Right lobe of liver (tissue), 6 donors: ENCODE results near the gene ZNF433. TPM values are rescaled to one million over a fixed set of nuclear protein-coding genes. Genes with fewer than 3 reads are reported as not detected.
"Not testable (repeated sequence)": the region's sequence is repeated elsewhere in the genome, so short reads cannot be mapped to it uniquely, and the experiment has no call there.

Experiments
- ATAC-seq, 4 donors: fragments of 200-7000 bp; cut with Tn5 transposase; one replicate each; pipeline ENCODE4 v1.9.1; 2020; ENCODE audit warnings: mild to moderate bottlenecking in 4 of 4, moderate library complexity in 4 of 4
- DNase-seq, 3 donors: peaks; one replicate each; pipeline ENCODE4 v3.0.0-alpha.2; 2020
- H3K27ac ChIP-seq, 3 donors: fragments of 200-600 bp; one replicate each; pipeline ENCODE4 v1.8.0; 2022
- H3K27me3 ChIP-seq, 2 donors: fragments of 200-600 bp; one replicate each; pipeline ENCODE4 v1.8.0; 2022
- H3K36me3 ChIP-seq, 4 donors: fragments of 200-600 bp; sonication (generic) in 1 of 4; one replicate each; pipeline versions ENCODE4 v1.5.1 to v1.8.0; 2017 to 2022; ENCODE audit warnings: control low read depth in 1 of 4
- H3K4me1 ChIP-seq, 4 donors: fragments of 200-600 bp; sonication (generic) in 1 of 4; one replicate each; pipeline versions ENCODE4 v1.5.1 to v1.8.0; 2017 to 2022; ENCODE audit warnings: control low read depth in 1 of 4
- H3K4me3 ChIP-seq, 3 donors: fragments of 200-600 bp; one replicate each; pipeline ENCODE4 v1.8.0; 2022
- H3K9me3 ChIP-seq, 4 donors: fragments of 200-600 bp; sonication (generic) in 1 of 4; one replicate each; pipeline versions ENCODE4 v1.5.1 to v1.8.0; 2017 to 2022; ENCODE audit warnings: control low read depth in 1 of 4
- POLR2A ChIP-seq: fragments of 450-650 bp; IDR thresholded peaks from one replicate; pipeline ENCODE4 v1.6.1; 2017; ENCODE audit warnings: antibody characterized with exemption, mild to moderate bottlenecking
- WGBS: methylation state at CpG from one replicate; pipeline ENCODE4 v1.1.6; 2018; ENCODE audit warnings: low coverage, low lambda C conversion rate; ENCODE audit not compliant: insufficient coverage; ENCODE audit errors: missing lambda C conversion rate; 5-methylcytosine and 5-hydroxymethylcytosine counted together
- intact Hi-C, 2 donors: fragments of 100-400 bp; cut with DNase I; formaldehyde crosslinking; loops; one replicate each; pipeline versions ENCODE4 v1.11.2 to v1.14.1; 2022
- long read RNA-seq: library from polyadenylated mRNA; unstranded; transcript quantifications from one replicate; pipeline ENCODE4 v2.0.0, GENCODE V29; 2019
- total RNA-seq, 6 experiments: library from RNA; depleted of rRNA in 2 of 6; stranded (reverse); fragments of >200 nt in 2 of 6; fragmentation: NEBNext Ultra II Directional in 3 of 6; extraction: Animal tissue kit (Norgen Biotek cat#: 25700) in 3 of 6; gene quantifications; one replicate each; pipeline versions ENCODE4 v1.1.0 to v1.2.4, GENCODE V29; 2016 to 2023
- TF ChIP-seq, protein P1 (sequence below), 4 donors: fragments of 200-600 bp in 3 of 4; fragments of 450-650 bp in 1 of 4; IDR thresholded peaks; one replicate each; pipeline versions ENCODE4 v1.5.1 to v1.8.0; 2016 to 2022; ENCODE audit warnings: antibody characterized with exemption in 4 of 4, mild to moderate bottlenecking in 2 of 4
- donor health status: DM: no; HTN: yes; CAD: no.
- donor health status: DM: no; HTN: no; CAD: no.
- donor health status: DM: no; HTN: no; CAD: no.
- donor health status: DM: no; HTN: yes; CAD: no.
- donor health status: DM: no; HTN: yes; CAD: no.

ZNF433 gene
- total RNA-seq = 1 to 10 TPM; 1.1 to 7.4 (median 2.5) TPM
- long read RNA-seq, partial matches to known transcripts = 0 of 1 reads
- long read RNA-seq, other reads (novel, unspliced or antisense) = 0 of 1 reads

DNA sequence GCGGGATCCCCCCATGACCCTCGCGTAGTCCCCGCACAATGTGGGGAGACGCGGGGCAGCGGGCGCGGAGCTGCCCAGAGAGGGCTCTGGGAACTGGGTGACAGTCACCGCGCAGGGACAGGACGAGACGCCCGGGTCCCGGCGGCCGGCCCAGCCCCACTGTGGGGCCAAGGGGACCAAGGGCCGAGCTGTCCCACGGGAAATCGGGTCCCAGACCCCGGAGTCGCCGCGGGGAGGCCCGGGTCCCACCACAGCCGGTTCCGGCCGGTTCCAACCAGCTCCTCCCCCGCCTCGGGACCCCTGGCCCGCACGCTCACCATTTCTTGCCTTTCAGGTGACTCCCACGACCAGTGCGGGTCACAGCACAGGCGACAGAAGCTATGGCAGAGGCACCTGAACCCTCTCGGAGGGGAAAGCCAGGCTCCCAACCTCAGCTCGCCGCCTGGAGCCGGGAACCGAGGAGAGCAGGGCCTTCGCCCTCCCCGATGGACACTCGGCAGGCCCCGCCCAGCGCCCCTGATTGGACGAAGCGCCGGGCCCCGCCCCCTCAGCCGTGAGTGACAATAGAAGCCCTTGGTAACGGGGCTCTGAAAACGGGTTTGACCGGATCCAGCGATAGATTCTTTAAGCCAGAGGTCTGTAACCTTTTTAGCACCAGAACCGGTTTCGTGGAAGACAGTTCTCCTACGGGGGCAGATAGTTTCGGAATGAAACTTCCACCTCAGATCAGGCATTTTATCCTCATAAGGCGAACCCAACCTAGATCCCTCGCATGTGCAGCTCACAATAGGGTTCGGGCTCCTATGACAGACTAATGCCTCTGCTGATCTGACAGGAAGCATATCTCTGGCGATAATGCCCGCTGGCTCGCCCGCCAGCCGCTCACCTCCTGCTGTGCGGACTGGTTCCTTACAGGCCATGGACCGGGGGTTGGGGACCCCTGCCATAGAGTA, at the start of gene ZNF433:
Gene ZNF433 (minus strand): TSS at position 460 of the 953 bp plus-strand sequence. CDS start 140 bp downstream, at position 320.
- Histone ChIP-seq H3K4me3 (peak within 1 kb of the TSS; percentile 68 to 93 (median 87)), H3K36me3 (no peaks in the 10 kb centered on the region), H3K27me3 (no peaks in the 10 kb centered on the region), H3K4me1 (peaks cover 0 to 12% (median 0%) of the 10 kb centered on the region in 4 donors), H3K27ac (peak within 1 kb of the TSS; percentile 70 to 91 (median 88)), H3K9me3 (no peaks in the 10 kb centered on the region)
- DNase-seq (peak; percentile 96), ATAC-seq (peak; percentile 100)
- TF ChIP-seq POLR2A = peak; percentile 65
- TF ChIP-seq, protein P1, sequence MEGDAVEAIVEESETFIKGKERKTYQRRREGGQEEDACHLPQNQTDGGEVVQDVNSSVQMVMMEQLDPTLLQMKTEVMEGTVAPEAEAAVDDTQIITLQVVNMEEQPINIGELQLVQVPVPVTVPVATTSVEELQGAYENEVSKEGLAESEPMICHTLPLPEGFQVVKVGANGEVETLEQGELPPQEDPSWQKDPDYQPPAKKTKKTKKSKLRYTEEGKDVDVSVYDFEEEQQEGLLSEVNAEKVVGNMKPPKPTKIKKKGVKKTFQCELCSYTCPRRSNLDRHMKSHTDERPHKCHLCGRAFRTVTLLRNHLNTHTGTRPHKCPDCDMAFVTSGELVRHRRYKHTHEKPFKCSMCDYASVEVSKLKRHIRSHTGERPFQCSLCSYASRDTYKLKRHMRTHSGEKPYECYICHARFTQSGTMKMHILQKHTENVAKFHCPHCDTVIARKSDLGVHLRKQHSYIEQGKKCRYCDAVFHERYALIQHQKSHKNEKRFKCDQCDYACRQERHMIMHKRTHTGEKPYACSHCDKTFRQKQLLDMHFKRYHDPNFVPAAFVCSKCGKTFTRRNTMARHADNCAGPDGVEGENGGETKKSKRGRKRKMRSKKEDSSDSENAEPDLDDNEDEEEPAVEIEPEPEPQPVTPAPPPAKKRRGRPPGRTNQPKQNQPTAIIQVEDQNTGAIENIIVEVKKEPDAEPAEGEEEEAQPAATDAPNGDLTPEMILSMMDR (IDR thresholded peaks at IDR 0.05) = no peak
- 0% methylated on average over 16 of the region's 68 CpGs for WGBS
- intact Hi-C loops = no loop called here

DNA sequence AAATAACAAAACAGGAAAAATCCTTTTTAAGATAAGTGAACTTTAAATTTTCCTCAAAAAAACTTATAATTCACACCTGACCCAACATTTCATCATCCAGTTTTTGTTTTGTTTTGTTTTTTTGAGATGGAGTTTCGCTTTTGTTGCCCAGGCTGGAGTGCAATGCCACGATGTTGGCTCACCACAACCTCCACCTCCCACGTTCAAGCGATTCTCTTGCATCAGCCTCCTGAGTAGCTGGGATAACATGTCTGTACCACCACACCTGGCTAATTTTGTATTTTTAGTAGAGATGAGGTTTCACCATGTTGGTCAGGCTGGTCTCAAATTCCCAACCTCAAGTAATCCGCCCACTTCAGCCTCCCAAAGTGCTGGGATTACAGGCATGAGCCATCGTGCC, 47.9 kb upstream of the ZNF433 start:
- H3K9me3 ChIP-seq = peaks cover 7 to 41% (median 15%) of the 10 kb centered on the region in 4 donors

DNA sequence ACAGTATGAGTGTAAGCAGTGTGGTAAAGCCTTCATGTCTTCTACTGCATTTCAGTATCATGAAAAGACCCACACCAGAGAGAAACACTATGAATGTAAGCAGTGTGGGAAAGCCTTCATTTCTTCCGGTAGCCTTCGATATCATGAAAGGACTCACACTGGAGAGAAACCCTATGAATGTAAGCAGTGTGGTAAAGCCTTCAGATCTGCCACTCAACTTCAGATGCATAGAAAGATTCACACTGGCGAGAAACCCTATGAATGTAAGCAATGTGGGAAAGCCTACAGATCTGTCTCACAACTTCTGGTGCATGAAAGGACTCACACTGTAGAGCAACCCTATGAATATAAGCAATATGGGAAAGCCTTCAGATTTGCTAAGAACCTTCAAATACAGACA, 41.9 kb upstream of the ZNF433 start:
- ATAC-seq (no peak), DNase-seq (no peak)
- H3K4me3 ChIP-seq = no peak overlapping the region
- no peaks in the 10 kb centered on the region for H3K27me3 ChIP-seq
- intact Hi-C loops = no loop called here
- no peak for TF ChIP-seq POLR2A
- H3K9me3 ChIP-seq = peaks cover 7 to 87% (median 57%) of the 10 kb centered on the region in 4 donors
- H3K27ac ChIP-seq = no peak overlapping the region
- no peaks in the 10 kb centered on the region for H3K4me1 ChIP-seq
- H3K36me3 ChIP-seq = peaks cover 5 to 40% (median 22%) of the 10 kb centered on the region in 4 donors
- WGBS = 93% methylated on average over 3 of the region's 3 CpGs

More for the DNA sequence above, 47.9 kb upstream of the ZNF433 start:
- H3K36me3 ChIP-seq, DNase-seq, H3K27me3 ChIP-seq, H3K4me3 ChIP-seq, intact Hi-C loops, H3K4me1 ChIP-seq, H3K27ac ChIP-seq, ATAC-seq: not testable (repeated sequence)
- WGBS = 93% methylated on average over 6 of the region's 6 CpGs

DNA sequence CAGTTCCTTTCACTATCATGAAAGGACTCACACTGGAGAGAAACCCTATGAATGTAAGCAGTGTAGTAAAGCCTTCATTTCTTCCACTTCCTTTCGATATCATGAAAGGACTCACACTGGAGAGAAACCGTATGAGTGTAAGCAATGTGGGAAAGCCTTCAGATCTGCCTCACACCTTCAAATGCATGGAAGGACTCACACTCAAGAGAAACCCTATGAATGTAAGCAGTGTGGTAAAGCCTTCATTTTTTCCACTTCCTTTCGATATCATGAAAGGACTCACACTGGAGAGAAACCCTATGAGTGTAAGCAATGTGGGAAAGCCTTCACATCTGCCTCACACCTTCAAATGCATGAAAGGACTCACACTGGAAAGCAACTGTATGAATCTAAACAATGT, 40.9 kb upstream of the ZNF433 start:
- H3K27ac ChIP-seq, H3K4me3 ChIP-seq, H3K27me3 ChIP-seq, DNase-seq, H3K4me1 ChIP-seq, intact Hi-C loops, ATAC-seq: not testable (repeated sequence)
- H3K9me3 ChIP-seq = peaks cover 7 to 94% (median 57%) of the 10 kb centered on the region in 4 donors
- H3K36me3 ChIP-seq = peaks cover 5 to 40% (median 22%) of the 10 kb centered on the region in 4 donors
- 94% methylated on average over 3 of the region's 3 CpGs for WGBS

DNA sequence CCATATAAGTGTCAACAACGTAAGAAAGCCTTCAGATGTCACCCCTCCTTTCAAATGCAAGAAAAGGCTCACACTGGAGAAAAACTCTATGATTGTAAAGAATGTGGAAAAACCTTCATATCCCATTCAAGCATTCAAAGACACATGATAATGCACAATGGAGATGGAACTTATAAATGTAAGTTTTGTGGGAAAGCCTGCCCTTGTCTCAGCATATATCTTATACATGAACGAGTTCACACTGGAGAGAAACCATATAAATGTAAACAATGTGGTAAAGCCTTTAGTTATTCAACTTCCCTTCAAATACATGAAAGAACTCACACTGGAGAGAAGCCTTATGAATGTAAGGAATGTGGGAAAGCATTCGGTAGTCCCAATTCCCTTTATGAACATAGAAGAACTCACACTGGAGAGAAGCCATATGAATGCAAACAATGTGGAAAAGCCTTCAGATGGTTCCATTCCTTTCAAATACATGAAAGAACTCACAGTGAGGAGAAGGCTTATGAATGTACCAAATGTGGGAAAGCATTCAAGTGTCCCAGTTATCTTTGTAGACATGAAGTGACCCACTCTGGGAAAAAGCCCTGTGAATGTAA, 40.2 kb upstream of the ZNF433 start:
- 88% methylated on average over 2 of the region's 3 CpGs for WGBS
- peaks cover 5 to 42% (median 22%) of the 10 kb centered on the region in 4 donors for H3K36me3 ChIP-seq
- no peak for TF ChIP-seq POLR2A
- TF ChIP-seq, protein P1 (IDR thresholded peaks at IDR 0.05) = no peak

More for the DNA sequence above, 40.2 kb upstream of the ZNF433 start:
- Histone ChIP-seq H3K27ac (no peak overlapping the region), H3K27me3 (no peaks in the 10 kb centered on the region), H3K4me1 (no peaks in the 10 kb centered on the region), H3K4me3 (no peak overlapping the region), H3K9me3 (peaks cover 7 to 94% (median 56%) of the 10 kb centered on the region in 4 donors)
- intact Hi-C loops = no loop called here
- no peak for ATAC-seq
- no peak for DNase-seq
